Bone marrow (tissue), 2 donors: ENCODE measurements around the gene AKNA.

Experiments
- DNase-seq, 2 donors: peaks; one replicate each; lab custom pipeline; 2025; lab: John Stamatoyannopoulos, UW

Gene AKNA

DNA sequence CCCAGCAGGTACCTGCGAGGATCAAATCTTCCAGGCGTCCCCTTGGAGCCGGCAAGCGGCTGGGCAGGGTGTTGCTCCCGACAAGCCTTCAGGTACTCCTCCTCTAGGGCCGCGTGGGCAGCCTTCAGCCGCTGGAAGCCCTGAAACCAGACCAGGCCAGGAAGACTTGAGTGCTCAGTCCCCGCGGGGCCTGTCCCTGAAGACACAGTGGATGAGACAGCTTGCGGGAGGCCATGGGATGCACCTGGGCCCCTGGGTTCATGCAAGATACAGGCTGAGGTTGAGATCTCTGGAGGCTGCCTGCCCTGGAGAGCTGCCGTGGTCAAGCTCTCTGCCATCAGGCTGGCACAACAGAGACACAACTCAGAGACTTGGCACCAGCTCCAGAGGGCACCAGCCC is 25.4 kb downstream of the AKNA start:
- no peak for DNase-seq

DNA sequence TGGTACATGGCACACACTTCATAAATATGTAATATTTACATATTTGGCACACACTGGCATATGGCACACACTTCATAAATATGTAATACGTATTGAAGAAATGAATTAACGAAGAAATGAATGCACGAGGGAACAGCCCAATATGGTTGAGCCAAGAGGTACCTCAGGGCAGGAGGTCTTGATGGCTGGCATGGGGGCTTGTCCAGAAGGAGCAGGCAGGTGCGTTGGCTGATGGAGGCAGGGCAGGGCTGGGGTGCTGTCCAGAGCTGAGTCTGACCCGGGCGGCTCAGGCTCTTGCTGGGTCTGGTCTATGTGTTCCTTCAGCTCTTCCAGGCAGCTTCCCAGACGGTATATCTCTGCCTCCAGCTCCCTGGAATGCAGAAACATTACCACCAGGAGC is 26.2 kb downstream of the AKNA start:
- no peak for DNase-seq

DNA sequence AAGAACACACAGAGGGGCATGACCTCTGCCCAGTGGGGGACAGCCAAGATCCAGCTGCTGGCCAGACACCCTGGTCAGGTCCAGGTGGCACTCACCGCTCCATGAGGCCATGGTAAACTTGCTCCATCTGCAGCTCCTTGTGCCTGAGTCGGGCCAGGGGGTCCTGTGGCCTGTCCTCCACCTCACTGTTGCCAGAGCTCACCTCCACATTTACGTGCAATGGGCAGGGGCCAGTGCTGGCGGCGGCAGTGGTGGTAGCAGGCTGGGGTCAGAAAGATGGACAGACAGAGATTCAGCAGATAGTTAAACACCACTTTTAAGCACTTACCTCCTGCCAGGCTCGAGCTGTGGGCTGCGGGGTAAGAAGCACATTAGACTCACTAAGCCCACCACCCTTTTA is 28.0 kb downstream of the AKNA start:
- DNase-seq: no peak

DNA sequence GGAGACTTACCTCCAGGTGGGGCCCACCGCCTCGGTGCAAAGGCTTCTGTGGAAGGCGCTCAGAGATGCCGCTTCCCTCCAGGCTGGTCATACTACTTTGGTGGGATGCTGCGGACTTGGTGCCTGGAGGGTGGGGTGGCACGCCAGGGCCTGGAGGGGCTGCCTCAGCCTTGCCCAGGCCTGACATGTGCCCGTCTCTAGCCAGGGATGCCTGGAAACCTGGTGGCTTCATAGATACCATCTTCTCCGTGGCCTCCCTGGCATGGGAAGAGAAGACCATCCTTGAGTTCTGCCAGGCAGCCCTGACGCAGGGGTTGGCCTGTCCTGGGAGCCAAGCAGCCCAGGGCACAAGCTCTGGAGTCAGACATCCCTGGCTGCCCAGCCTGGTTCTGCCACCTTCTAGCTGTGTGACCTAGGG is 29.9 kb downstream of the AKNA start:
- no peak for DNase-seq

DNA sequence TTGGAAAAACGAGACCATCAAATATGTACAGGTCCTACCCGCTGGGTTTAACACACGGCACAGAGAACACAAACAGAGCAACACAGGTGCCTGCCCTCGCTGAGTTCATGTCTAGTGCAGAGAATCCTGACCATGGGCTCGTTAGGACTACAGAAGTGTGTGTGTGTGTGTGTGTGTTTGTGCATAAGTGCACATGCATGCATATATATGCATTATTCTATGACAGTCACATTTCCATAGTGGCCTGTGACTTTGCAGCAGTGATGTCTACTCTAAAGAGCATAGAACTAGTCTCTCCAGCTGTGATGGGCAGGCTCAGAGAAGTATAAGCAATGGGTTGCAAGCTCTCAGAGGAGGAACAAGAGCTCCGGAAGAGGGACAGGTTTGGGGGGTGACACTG is 30.4 kb downstream of the AKNA start:
- DNase-seq: no peak

DNA sequence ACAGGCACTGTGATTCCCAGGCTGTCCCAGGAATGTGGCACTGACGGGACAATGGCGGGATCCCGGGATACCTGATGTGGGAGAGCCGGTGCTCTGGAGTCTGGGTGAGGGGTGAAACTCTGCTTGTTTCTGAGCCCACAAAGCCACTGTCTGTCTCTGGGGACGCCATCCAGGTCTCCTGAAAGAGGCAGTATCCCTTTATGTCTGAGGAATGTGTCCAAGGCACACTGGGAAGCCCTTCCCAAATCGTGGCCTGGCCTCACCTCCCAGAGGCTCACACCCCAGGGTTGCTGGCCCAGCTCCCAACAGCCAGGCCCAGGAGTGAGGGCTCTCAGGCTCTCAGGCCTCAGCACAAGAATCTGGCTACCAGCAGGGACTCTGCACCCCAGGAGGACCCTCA is 31.0 kb downstream of the AKNA start:
- no peak for DNase-seq

DNA sequence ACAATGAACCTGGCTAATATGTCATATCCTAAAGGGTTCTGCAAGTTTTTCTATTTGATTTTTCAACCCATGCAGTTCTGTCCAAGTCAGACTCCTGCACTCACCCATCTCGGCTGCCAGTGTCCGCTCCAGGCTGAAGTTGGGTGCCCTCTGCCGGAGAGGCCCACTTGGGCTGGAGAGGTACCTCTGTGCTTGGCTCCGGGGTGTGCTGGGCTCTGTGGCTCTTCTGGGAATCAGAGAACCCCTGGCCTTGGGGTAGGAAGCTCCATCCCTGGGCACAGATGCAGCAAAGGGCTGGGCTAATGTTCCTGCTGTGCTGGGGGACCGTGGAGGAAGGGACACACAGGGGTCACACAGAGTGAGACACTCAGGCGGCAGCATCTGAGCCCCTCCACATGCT is 32.0 kb downstream of the AKNA start:
- no peak for DNase-seq

DNA sequence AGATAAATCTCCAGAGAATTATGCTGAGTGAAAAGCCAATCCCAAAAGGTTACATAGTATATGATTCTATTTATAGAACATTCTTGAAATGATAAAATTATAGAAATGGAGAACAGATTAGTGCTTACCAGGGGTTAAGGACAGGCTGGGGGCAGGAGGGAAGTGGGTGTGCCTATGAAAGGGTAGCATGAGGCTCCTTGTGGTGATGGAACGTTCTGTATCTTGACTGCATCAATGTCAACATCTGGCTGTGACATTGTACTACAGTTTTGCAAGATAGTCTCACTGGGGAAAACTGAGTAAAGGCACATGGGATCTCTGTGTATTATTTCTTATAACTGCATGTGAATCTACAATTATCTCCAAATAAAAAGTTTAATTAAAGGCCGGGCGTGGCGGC is 35.9 kb downstream of the AKNA start:
- no peak for DNase-seq

DNA sequence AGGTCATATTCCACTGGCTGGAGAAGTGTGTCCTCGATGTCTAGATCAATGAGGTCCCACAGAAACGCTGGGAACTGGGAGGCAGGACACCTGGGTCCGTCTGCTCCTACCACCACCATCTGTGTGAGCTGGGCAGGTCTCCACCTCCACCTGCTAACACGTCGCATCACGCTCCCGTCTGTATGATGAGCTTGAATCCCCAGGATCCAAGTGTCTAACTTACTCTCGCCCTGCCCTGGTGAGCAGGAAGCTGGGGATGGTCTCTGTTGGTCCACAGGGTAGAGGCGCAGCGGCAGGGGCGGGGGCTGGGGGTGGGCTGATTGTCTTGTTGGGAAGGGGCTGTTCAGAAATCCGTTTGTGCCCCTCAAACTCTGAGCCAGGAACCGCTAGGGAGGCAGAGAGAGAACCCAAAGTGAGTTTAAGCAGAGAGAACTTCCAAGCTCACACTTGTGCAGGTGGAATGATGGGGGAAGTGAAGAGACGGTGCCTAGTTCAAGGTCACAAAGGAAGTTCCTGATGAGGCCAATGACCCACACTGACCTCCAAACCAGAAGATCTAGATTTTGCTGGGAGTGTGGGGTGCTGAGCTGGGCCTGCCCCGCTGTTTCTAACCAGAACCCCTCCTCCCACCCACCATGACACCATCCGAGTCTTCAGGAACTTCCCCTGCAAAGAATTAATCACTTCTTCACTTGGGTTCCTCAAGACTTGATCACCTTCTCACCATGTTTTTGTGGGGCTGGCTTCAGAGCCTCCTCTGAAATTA is 37.0 kb downstream of the AKNA start:
- DNase-seq: no peak

DNA sequence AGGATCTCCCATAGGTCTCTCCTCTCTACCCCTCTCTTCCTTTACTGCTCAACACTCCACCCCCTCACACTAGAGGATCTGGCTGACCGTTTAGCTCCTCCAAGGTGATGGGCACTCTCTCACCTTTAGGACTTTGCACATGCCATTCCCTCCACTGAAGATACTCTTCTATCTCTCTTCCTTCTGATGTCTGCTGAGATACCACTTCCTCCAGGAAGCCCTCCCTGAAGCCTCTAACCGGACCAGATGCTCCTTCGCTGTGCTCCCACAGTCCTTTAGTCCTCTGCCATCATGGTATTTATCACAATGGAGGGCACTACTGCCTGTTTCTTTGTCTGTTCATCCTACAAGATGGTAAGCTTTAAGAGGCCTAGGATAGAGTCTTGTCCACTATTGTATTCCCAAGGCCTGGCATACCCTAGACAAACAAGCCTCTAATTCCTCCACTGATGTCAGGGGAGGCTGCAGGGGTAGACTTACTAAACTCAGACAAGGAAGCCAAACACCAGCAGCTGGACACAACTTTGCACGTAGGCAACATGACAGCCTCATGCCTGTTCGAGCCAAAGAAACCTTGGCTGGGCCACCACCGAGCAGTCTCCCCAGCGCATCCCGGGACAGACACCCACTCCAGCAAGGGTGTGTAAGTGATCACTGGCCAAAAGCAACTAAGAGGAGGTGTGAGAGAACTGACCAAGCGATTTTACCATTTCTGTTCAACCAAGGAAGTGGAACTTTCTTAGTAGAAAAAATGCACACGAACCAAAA is 37.9 kb downstream of the AKNA start:
- DNase-seq: no peak

DNA sequence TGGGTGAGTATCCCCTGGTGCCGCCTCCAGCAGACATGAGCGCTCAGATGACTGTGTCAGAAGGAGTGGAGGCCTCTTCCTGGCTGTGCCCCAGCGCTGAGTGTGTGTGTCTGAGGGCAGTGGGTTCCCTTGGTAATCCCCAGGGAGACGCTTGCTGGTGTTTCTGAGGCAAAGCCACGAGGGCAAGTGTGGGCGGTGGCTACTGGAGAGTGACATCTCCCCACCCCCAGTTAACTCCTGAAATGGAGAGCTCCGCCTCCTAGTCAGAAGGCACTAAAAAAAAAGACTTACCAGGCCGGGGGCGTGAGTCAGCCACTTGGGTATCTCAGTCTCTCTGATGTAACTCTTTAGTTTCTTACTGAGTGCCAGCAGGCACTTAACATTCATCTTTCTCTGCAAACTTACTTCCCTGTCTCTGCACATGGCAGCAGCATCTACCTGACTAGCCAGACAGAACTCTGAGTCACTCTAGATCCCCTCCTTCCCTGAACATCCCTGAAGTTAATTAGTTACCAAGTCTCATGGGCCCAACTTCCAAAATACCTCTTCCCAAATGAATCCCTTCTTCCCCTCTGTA is 38.8 kb downstream of the AKNA start:
- DNase-seq: peak; percentile 17 to 52

DNA sequence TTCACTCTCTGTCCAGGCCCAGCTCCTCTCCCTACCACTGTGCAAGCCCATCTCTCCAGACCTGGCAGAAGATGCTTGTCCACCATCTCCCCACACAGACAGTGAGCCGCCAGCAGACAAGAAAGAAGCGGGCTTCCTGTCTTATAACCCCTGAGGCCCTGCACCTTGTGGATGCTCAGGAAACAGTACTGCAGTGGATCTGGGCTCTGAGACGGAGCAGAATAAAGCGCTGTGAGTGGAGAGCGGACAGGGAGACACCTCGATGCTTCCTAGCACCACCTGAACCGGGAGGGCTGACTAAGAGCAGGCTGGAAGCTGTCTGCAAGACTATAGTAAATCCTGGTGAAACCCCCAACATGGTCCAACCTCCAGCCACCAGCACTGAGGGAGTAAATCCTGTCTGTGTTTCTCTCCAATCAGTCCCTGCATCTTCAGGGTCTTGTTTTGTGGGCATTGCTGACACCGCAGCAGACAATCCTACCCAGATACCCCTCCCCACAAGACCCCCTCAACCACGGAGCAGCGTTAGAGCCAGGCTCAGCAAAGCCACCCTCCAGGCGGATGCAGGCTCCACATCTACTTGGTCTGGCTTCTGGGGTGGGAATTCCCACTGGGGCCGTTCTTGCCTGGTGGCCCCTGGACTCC is 39.4 kb downstream of the AKNA start:
- DNase-seq: no peak

DNA sequence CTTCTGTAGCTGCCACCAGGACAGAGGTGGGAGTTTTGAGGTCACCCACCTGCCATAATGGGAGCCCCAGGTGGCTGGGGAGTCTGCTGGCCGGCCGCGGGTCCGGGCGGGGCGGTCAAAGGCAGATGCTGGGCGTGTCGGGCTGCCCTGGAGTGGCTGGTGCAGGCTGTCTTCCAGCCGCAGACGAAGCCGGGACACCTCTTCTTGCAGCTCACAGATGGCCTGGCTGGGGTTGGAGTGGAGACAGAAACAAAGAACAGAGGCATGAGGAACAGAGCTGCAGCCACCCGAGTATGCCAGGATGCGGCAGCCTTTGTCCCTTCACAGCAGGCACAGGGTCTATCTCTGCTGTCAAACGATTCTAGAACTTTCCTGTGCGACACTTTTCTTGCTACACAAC is 40.1 kb downstream of the AKNA start:
- DNase-seq: no peak

DNA sequence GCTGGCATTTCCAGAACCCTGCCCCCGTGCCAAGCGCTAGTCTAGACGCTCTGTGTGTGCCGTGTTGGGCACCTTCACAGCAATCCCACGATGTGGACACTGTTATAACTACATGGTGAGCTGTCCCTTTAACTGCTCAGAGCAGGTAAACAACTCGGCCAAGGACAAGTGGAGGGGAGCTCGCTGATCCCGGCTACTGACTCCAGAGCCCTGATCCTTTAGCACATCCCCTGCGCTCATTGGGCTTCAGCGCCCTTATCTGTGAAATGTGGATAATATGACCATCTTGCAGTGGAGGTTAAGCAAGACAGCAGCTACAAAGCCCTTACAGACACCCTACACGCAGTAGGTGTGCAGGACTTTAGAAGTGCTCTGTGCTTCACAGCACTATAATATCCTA is 41.6 kb downstream of the AKNA start:
- no peak for DNase-seq

DNA sequence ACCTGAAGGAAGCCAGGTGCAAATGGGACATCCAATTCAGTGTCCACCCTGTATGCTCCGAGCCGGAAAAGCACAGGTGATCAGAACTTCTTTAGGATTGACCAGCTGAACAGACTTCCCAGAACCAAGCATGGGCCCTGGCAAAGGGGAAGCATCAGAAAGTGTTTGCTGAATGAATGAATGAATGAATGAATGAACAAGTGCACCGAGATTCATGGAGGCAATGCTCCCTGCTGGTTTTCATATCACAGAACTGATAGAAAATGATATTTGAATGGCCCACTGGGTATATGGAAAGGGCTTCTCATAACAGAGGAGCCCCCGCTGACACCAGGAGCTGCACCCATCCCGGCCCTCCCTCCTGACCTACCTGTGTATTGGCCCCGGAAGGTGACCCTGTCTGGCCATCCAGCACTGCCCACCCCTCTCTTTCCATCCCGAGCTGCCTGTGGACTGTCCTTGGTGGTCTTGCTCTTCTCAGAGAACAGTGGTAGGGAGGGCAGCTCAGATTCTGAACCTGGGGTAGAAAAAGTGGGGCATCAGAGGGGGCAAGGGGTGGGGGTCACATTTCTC is 42.2 kb downstream of the AKNA start:
- no peak for DNase-seq

DNA sequence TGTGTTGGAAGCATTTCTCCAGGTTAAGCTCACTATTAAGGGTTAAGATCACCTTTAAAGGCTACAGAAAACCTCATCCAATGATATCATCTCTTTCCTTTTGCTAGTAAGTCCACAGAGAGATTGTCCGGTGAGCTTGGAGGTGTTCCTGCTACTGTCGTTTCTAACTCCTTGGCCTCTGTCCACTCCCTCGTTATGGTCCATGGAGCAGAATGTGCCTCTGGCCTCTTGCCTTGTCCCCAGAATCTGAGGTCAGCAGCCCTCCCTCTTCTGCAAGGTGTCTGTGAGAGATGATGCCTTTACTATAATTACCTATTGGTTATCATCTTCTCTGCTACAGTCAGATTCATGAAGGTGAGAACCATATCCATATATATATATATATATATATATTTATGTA is 43.1 kb downstream of the AKNA start:
- DNase-seq: no peak

DNA sequence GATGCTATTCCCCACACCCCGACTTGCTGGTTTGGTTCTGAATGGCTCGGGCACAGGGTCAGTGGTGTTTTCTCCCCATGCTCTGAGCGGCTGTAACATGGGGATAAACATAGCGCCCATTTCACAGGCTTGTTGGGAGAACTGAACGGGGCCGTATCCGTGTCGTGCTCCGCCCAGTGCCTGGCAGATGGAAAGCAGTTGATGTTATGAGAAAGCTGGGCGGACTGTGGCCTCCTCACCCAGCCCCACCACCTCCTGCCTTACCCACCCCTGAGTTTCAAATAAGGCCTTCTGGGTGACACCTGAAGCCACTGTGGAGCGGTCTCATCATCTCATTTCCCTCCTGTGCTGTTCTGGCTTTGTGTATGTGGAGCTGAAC is 43.6 kb downstream of the AKNA start:
- no peak for DNase-seq

DNA sequence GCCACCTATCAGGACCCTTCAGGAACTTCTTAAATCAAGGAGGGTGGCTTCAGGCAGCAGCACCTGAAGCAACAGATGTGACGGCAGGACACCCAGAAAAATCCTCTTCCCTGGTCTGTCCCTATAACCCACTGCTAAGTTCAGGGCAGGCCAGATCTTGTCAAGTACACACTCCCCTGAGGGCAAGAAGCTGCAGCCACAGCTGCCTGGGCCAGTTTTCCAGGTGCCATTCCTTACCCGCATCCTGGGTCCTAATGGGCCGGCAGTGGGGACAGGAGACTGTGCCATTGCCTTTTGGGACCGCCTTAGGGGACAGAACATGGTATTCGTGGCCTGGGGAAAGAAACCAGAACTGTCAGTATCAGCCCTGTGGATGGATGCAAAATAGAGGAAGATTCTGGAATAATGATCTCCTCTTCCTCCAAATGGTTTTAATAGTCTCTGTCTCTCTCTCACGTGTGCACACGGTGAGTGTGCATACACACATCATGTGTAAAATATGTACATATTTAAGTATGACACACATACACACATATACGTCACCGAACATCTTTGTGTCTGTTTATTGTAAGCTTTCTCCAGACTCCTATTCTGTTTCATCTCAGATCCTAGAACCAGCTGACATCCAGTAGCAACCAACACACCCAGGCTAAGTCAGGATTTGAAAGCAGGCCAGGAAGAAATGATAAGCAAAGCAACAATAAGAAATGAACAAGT is 44.2 kb downstream of the AKNA start:
- DNase-seq: no peak

DNA sequence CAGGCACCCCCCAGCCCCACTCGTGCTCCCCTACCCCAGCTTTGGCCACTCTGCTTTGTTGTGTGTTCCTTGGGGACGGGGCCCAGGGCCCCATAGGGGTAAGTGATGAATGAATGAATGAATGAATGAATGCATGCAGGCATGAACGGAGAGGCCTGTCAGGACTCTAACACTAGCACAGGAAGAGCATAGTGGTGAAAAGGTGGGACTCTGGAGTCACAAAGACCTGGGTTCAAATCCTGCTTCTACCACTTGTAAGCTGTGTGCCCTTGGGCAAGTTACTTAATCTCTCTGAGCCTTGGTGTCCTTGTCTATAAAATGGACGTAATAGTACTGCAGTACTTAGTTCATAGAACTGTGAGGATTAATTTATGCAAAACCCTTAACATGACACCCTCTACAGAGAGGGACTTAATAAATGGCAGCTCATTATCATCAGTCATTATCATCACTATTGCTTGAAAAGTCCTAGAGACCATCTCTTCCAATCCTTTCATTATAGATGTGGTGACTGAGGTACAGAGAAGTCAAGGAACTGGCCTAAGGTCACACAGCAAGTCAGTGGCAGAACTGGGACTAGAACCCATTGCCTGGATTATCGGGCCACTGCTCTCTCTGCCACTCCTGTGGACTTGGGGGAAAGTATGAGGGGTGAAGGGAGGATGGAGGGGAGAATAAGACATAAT is 44.9 kb downstream of the AKNA start:
- no peak for DNase-seq

DNA sequence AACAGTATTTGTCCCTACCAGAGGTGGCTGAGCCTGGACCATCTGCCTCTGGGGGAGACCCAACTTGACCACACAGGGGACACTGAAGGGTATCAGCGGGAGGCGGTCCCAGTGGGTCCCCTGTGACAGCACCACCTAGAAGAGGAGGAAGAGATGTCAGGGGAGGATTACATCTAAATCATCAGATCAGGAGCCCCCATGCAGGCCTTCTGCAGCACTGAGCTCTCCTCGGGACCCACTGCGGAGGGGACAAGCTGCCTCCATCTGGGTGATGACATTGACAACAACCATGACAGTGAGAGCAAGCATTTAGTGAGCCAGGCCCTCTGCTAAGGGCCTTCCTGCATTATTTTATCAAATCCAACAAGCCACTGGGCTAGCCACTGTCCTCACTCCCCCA is 45.8 kb downstream of the AKNA start:
- DNase-seq: no peak

DNA sequence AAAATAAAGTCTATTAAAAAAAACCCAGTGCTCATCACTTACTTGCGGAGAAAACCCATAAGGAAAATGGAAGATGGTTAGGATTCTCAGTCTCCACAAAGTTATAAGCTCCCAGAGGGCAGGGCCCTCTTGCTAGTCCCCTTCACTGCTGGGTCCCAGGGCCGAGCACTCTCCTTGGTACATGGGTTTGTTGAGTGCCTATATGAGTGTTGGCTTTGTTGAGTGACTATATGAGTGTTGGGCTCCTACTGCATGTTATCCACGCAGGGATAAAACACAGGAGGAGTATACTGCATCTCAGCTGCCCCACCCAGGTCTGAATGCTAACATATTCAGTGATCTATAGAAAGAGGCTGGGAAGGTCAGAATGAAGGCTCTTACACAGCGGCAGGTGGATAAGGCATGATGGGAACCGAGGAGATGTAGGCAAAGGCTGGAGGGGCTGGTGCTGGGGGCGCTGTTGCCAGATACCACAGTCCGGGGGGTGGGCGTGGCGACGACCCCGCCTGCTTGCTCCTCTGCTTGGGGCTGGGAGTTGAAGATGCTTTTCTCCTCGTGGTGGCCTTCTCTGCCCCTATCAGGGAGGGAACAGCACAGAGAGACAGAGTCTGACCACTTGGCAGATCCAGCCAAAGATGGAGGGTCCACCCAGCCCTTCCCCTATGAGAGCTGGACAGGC is 46.5 kb downstream of the AKNA start:
- DNase-seq: no peak
